ENCODE measurements around the gene ECE2. TPM values are rescaled to one million over a fixed set of nuclear protein-coding genes. Genes with fewer than 3 reads are reported as not detected.

ECE2 gene
- total and polyA plus RNA-seq, 4 donors: not detected

GRCh38 chr3:184289426-184289938 lies 13.7 kb downstream of the ECE2 start:
- peak; percentile 67 for DNase-seq (ENCODE audit: low spot score)
- no peaks in the 10 kb centered on the region for H3K9me3 ChIP-seq (ENCODE audit: control insufficient read depth in 4 of 4, low read length in 3 of 4)
- WGBS: 11% methylated on average over 10 of the region's 10 CpGs
- H3K27me3 ChIP-seq (ENCODE audit: control insufficient read depth in 4 of 4, insufficient read depth in 4 of 4, low read length in 3 of 4): no peaks in the 10 kb centered on the region
- no peaks in the 10 kb centered on the region for H3K4me1 ChIP-seq (ENCODE audit: control insufficient read depth in 4 of 4, insufficient read depth in 4 of 4, low read length in 3 of 4)
- no peak overlapping the region for H3K27ac ChIP-seq (ENCODE audit: low read depth in 1 of 2, low read length in 2 of 2)
- TF ChIP-seq NR2F2 (IDR thresholded peaks at IDR 0.05) (no peak), HNF4G (IDR thresholded peaks at IDR 0.05) (no peak), JUND (IDR thresholded peaks at IDR 0.05) (no peak), EGR1 (IDR thresholded peaks at IDR 0.05; ENCODE audit: low read depth in 2 of 2) (no peak), RXRA (IDR thresholded peaks at IDR 0.05) (no peak), HNF4A (conservative IDR thresholded peaks at IDR 0.05) (peak in 1 of 2 donors; percentile 18), SP1 (IDR thresholded peaks at IDR 0.05) (no peak), RAD21 (IDR thresholded peaks at IDR 0.05) (peak; percentile 85 to 88), GABPA (IDR thresholded peaks at IDR 0.05 in 1 of 2, conservative IDR thresholded peaks at IDR 0.05 in 1 of 2) (no peak), CTCF (IDR thresholded peaks at IDR 0.05; ENCODE audit: low read depth, low read length, missing input control) (peak; percentile 46), MAX (IDR thresholded peaks at IDR 0.05) (no peak)
- TF ChIP-seq, protein P1, sequence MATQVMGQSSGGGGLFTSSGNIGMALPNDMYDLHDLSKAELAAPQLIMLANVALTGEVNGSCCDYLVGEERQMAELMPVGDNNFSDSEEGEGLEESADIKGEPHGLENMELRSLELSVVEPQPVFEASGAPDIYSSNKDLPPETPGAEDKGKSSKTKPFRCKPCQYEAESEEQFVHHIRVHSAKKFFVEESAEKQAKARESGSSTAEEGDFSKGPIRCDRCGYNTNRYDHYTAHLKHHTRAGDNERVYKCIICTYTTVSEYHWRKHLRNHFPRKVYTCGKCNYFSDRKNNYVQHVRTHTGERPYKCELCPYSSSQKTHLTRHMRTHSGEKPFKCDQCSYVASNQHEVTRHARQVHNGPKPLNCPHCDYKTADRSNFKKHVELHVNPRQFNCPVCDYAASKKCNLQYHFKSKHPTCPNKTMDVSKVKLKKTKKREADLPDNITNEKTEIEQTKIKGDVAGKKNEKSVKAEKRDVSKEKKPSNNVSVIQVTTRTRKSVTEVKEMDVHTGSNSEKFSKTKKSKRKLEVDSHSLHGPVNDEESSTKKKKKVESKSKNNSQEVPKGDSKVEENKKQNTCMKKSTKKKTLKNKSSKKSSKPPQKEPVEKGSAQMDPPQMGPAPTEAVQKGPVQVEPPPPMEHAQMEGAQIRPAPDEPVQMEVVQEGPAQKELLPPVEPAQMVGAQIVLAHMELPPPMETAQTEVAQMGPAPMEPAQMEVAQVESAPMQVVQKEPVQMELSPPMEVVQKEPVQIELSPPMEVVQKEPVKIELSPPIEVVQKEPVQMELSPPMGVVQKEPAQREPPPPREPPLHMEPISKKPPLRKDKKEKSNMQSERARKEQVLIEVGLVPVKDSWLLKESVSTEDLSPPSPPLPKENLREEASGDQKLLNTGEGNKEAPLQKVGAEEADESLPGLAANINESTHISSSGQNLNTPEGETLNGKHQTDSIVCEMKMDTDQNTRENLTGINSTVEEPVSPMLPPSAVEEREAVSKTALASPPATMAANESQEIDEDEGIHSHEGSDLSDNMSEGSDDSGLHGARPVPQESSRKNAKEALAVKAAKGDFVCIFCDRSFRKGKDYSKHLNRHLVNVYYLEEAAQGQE (IDR thresholded peaks at IDR 0.05): no peak
- no peak overlapping the region for H3K9ac ChIP-seq (ENCODE audit: low read depth in 1 of 2, low read length in 2 of 2)
- H3K36me3 ChIP-seq (ENCODE audit: control insufficient read depth in 4 of 4, insufficient read depth in 3 of 4, low read depth in 1 of 4, low read length in 3 of 4): no peaks in the 10 kb centered on the region
- no peak overlapping the region for H3K4me3 ChIP-seq (ENCODE audit: low read depth in 1 of 3, low read length in 3 of 3)

DNA sequence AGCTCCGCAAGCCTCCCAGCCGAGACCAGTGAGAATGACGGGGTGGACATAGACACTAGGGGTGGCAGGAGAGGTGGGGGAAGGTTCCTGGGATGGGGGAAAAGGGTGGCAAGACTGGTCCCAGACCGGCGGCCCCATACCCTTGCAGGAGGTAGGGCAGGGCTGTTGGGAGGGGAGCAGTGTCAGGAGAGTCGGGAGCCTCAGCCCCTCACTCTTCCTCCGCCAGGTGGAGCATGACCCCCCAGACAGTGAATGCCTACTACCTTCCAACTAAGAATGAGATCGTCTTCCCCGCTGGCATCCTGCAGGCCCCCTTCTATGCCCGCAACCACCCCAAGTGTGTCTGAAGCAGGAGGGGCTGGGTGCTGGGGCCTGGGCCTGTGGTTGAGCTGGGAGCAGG lies 14.5 kb downstream of the ECE2 start:
- H3K27ac ChIP-seq (ENCODE audit: low read depth in 1 of 2, low read length in 2 of 2): no peak overlapping the region
- no peaks in the 10 kb centered on the region for H3K27me3 ChIP-seq (ENCODE audit: control insufficient read depth in 4 of 4, insufficient read depth in 4 of 4, low read length in 3 of 4)
- TF ChIP-seq HNF4A (conservative IDR thresholded peaks at IDR 0.05): no peak
- TF ChIP-seq FOXA1 (IDR thresholded peaks at IDR 0.05): no peak
- TF ChIP-seq GABPA (IDR thresholded peaks at IDR 0.05 in 1 of 2, conservative IDR thresholded peaks at IDR 0.05 in 1 of 2): no peak
- TF ChIP-seq HNF4G (IDR thresholded peaks at IDR 0.05): no peak
- no peak for TF ChIP-seq YY1 (IDR thresholded peaks at IDR 0.05)
- TF ChIP-seq, protein P1 (IDR thresholded peaks at IDR 0.05): no peak
- TF ChIP-seq EGR1 (IDR thresholded peaks at IDR 0.05; ENCODE audit: low read depth in 2 of 2): no peak
- no peak for TF ChIP-seq RAD21 (IDR thresholded peaks at IDR 0.05)
- no peak for TF ChIP-seq JUND (IDR thresholded peaks at IDR 0.05)
- no peak for TF ChIP-seq NR2F2 (IDR thresholded peaks at IDR 0.05)
- TF ChIP-seq CTCF (IDR thresholded peaks at IDR 0.05; ENCODE audit: low read depth, low read length, missing input control): no peak
- no peak overlapping the region for H3K4me3 ChIP-seq (ENCODE audit: low read depth in 1 of 3, low read length in 3 of 3)
- WGBS: 89% methylated on average over 10 of the region's 10 CpGs
- no peaks in the 10 kb centered on the region for H3K36me3 ChIP-seq (ENCODE audit: control insufficient read depth in 4 of 4, insufficient read depth in 3 of 4, low read depth in 1 of 4, low read length in 3 of 4)
- H3K4me1 ChIP-seq (ENCODE audit: control insufficient read depth in 4 of 4, insufficient read depth in 4 of 4, low read length in 3 of 4): no peaks in the 10 kb centered on the region
- DNase-seq (ENCODE audit: low spot score): no peak
- no peaks in the 10 kb centered on the region for H3K9me3 ChIP-seq (ENCODE audit: control insufficient read depth in 4 of 4, low read length in 3 of 4)
- H3K9ac ChIP-seq (ENCODE audit: low read depth in 1 of 2, low read length in 2 of 2): no peak overlapping the region
